NCI-H460 (cell line): ENCODE results near the gene NT5M. TPM values are rescaled to one million over a fixed set of nuclear protein-coding genes. Genes with fewer than 3 reads are reported as not detected.
A peak's percentile ranks its signal among the peaks of the same experiment; 100 is the strongest.
"Not testable (repeated sequence)": the region's sequence is repeated elsewhere in the genome, so short reads cannot be mapped to it uniquely, and the experiment has no call there.

Experiments
- DNase-seq: peaks from one replicate; pipeline ENCODE4 v3.0.0-alpha.2; 2016; ENCODE audit warnings: low read depth; ENCODE audit errors: extremely low read depth
- polyA plus RNA-seq: library from polyadenylated mRNA; depleted of rRNA; stranded (reverse); fragments of >200 nt; gene quantifications from 2 replicates; pipeline ENCODE4 v1.2.3, GENCODE V29; 2014; cell fraction: nucleus; rRNA removed
- total RNA-seq: library from RNA; depleted of rRNA; stranded (reverse); fragments of >200 nt; shearing (Covaris generic); gene quantifications from 2 replicates; pipeline ENCODE4 v1.2.3, GENCODE V29; 2014; rRNA removed

Gene NT5M
- 12.5 and 15.3 TPM in 2 replicates for total RNA-seq
- 32.6 and 35.6 TPM in 2 replicates for polyA plus RNA-seq

- DNase-seq, result peak; percentile 60
Observed at GRCh38 chr17:17303010-17303846, at the start of gene NT5M. NT5M (plus strand) TSS chr17:17303373; CDS start chr17:17303551, 178 bp downstream.

GRCh38 chr17:17253406-17253805 lies 49.8 kb upstream of the NT5M start:
- no peak for DNase-seq

GRCh38 chr17:17254036-17254435 lies 49.1 kb upstream of the NT5M start:
- no peak for DNase-seq

GRCh38 chr17:17255689-17256088 lies 47.5 kb upstream of the NT5M start:
- DNase-seq, result not testable (repeated sequence)

- DNase-seq, result no peak
Observed at GRCh38 chr17:17256316-17256715, 46.9 kb upstream of the NT5M start.

- no peak for DNase-seq
Observed at GRCh38 chr17:17258011-17258410, 45.2 kb upstream of the NT5M start.

GRCh38 chr17:17258998-17259397 lies 44.2 kb upstream of the NT5M start:
- DNase-seq, result no peak

GRCh38 chr17:17264430-17264829 lies 38.7 kb upstream of the NT5M start:
- no peak for DNase-seq

- no peak for DNase-seq
Observed at GRCh38 chr17:17269926-17270773, 33.0 kb upstream of the NT5M start.

- DNase-seq, result no peak
Observed at GRCh38 chr17:17275971-17276370, 27.2 kb upstream of the NT5M start.

GRCh38 chr17:17277431-17277830 lies 25.7 kb upstream of the NT5M start:
- not testable (repeated sequence) for DNase-seq

GRCh38 chr17:17279316-17279715 lies 23.9 kb upstream of the NT5M start:
- DNase-seq, result no peak

GRCh38 chr17:17280613-17281549 lies 22.3 kb upstream of the NT5M start, which contains the start of gene COPS3:
COPS3 (minus strand) TSS chr17:17281246; CDS start chr17:17281186, 60 bp downstream.
- peak; percentile 96 for DNase-seq

- no peak for DNase-seq
Observed at GRCh38 chr17:17285951-17286350, 17.2 kb upstream of the NT5M start.

GRCh38 chr17:17289086-17289485 lies 14.1 kb upstream of the NT5M start:
- no peak for DNase-seq

GRCh38 chr17:17289701-17290100 lies 13.5 kb upstream of the NT5M start:
- DNase-seq, result no peak

GRCh38 chr17:17295141-17295540 lies 8.0 kb upstream of the NT5M start:
- no peak for DNase-seq

GRCh38 chr17:17297217-17297616 lies 6.0 kb upstream of the NT5M start:
- DNase-seq, result no peak

GRCh38 chr17:17298108-17298507 lies 5.1 kb upstream of the NT5M start:
- no peak for DNase-seq
